GM18861 (cell line): ENCODE measurements around the gene ABI3.

Experiments used
- ATAC-seq: cut with Tn5 transposase; IDR thresholded peaks from one replicate; pipeline ENCODE4 v1.9.1; 2021; ENCODE audit not compliant: unreplicated experiment

ABI3 gene

GRCh38 chr17:49224198-49224996 is 13.9 kb downstream of the ABI3 start:
- no peak for ATAC-seq

GRCh38 chr17:49224997-49225337 is 14.5 kb downstream of the ABI3 start:
- ATAC-seq: no peak

- no peak for ATAC-seq
Measured at GRCh38 chr17:49225554-49226236, 15.2 kb downstream of the ABI3 start.

- no peak for ATAC-seq
Measured at GRCh38 chr17:49226771-49227435, 16.4 kb downstream of the ABI3 start.

GRCh38 chr17:49227436-49228261 is 17.1 kb downstream of the ABI3 start:
- ATAC-seq: no peak

GRCh38 chr17:49229076-49229804 is 18.7 kb downstream of the ABI3 start:
- no peak for ATAC-seq

GRCh38 chr17:49229805-49230600 is 19.5 kb downstream of the ABI3 start:
- ATAC-seq: no peak

- no peak for ATAC-seq
Measured at GRCh38 chr17:49230636-49231562, 20.4 kb downstream of the ABI3 start, which contains the start of gene PHOSPHO1. PHOSPHO1 (minus strand) TSS chr17:49230787; CDS start chr17:49226691, 4,096 bp downstream.

GRCh38 chr17:49231563-49231894 is 21.0 kb downstream of the ABI3 start:
- ATAC-seq: no peak

- no peak for ATAC-seq
Measured at GRCh38 chr17:49234509-49235080, 24.1 kb downstream of the ABI3 start.

- ATAC-seq: no peak
Measured at GRCh38 chr17:49235896-49236295, 25.4 kb downstream of the ABI3 start.

- ATAC-seq: no peak
Measured at GRCh38 chr17:49239963-49240362, 29.5 kb downstream of the ABI3 start.

GRCh38 chr17:49240619-49241018 is 30.1 kb downstream of the ABI3 start:
- no peak for ATAC-seq

GRCh38 chr17:49241040-49241439 is 30.5 kb downstream of the ABI3 start:
- no peak for ATAC-seq

- no peak for ATAC-seq
Measured at GRCh38 chr17:49241692-49242397, 31.3 kb downstream of the ABI3 start.

- ATAC-seq: no peak
Measured at GRCh38 chr17:49242813-49243212, 32.3 kb downstream of the ABI3 start.

GRCh38 chr17:49244839-49245238 is 34.3 kb downstream of the ABI3 start:
- no peak for ATAC-seq

GRCh38 chr17:49247944-49248343 is 37.4 kb downstream of the ABI3 start:
- ATAC-seq: no peak
